Muscle of leg (tissue), 11 donors: Measurements from ENCODE around the gene DNMT1. TPM values are rescaled to one million over a fixed set of nuclear protein-coding genes. Genes with fewer than 3 reads are reported as not detected.

Experiments
- DNase-seq: peaks from one replicate; pipeline ENCODE4 v3.0.0; 2013
- H3K27ac ChIP-seq: one replicate; pipeline ENCODE4 v1.5.1; 2013; ENCODE audit warnings: mild to moderate bottlenecking, low read length, control low read depth
- H3K27me3 ChIP-seq: one replicate; pipeline ENCODE4 v1.6.1; 2013; ENCODE audit warnings: low read length; ENCODE audit not compliant: control insufficient read depth, insufficient read depth
- H3K36me3 ChIP-seq: one replicate; pipeline ENCODE4 v1.6.1; 2013; ENCODE audit warnings: low read length; ENCODE audit not compliant: control insufficient read depth, insufficient read depth
- H3K4me1 ChIP-seq: one replicate; pipeline ENCODE4 v1.6.1; 2013; ENCODE audit warnings: low read length; ENCODE audit not compliant: control insufficient read depth, insufficient read depth
- H3K4me3 ChIP-seq: one replicate; pipeline ENCODE4 v1.5.1; 2013; ENCODE audit warnings: low read length, control low read depth
- H3K9me3 ChIP-seq: replicated peaks from 2 replicates; pipeline ENCODE4 v1.6.1; 2013; ENCODE audit warnings: low read depth, low read length; ENCODE audit not compliant: control insufficient read depth
- WGBS: methylation state at CpG from one replicate; pipeline ENCODE4 v1.1.5; 2013; ENCODE audit warnings: missing lambda C conversion rate; ENCODE audit not compliant: insufficient coverage; 5-methylcytosine and 5-hydroxymethylcytosine counted together
- polyA plus RNA-seq, 8 donors: library from polyadenylated mRNA; unstranded; fragments of 120-200 nt; gene quantifications; one replicate each; pipeline versions ENCODE4 v1.2.1 to v1.2.3, GENCODE V29; 2013; ENCODE audit warnings: inconsistent platforms in 1 of 8, low replicate concordance in 1 of 8; ENCODE audit not compliant: insufficient read length in 8 of 8, insufficient read depth in 1 of 8
- total RNA-seq: library from RNA; stranded (reverse); fragments of 120-200 nt; gene quantifications from one replicate; pipeline ENCODE4 v1.2.4, GENCODE V29; 2013

The DNMT1 gene
- total and polyA plus RNA-seq, 9 donors = 28.3 to 83.7 (median 70.6) TPM

DNA sequence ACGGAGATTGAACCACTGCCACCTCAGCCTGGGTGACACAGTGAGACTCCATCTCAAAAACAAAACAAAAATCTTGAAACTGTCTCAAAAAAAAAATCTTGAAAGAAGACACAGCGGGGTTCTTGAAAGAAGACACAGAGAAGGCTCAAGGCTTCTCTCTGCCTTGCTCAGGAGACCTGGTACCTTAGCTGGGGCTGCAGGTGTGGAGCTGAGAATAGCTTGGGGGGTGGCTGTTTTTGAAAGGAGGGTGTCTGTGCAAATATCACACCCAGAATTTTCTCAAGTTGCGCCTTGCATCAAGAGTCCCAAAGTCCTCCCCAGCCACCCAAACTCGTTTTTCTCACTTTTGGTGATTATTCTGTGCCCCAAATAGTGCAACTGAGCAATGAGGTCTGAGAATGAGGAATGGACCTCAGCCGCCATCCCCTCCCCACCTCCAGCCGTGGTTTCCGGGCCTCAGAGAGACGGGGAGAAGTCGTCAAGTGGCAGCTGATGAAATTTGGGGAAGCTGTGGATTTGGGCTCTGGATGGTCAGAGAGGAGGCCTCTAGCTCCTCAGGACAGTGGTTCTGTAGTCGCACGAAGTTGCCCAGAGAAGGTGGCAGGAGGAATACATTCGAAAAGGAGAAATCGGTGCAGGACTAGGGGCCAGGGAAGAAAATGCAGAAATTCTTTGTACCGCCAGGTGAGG lies 27.6 kb upstream of the DNMT1 start:
- DNase-seq = no peak
- Histone ChIP-seq H3K36me3 (peaks cover 19% of the 10 kb centered on the region), H3K27ac (no peak overlapping the region), H3K27me3 (no peaks in the 10 kb centered on the region), H3K4me3 (no peak overlapping the region), H3K9me3 (no peaks in the 10 kb centered on the region), H3K4me1 (peaks cover 16% of the 10 kb centered on the region)
- WGBS = 82% methylated on average over 7 of the region's 14 CpGs

DNA sequence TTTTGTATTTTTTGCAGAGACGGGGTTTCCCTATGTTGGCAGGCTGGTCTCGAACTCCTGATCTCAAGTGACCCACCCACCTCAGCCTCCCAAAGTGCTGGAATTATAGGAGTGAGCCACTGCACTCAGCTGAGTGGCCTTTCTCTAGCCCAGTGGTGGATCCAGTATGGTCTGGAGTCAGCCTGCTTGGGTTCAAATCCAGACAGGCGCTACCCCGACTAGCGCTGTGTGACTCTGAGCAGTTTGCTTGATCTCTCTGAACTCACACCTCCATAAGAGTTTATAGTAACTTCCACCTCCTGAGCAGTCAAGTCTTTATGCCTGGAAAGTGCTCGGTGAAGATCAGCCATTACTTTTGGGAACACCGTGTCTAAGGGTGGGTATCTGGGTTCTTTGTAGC lies 25.9 kb upstream of the DNMT1 start:
- no peak overlapping the region for H3K27ac ChIP-seq
- peaks cover 19% of the 10 kb centered on the region for H3K36me3 ChIP-seq
- no peak overlapping the region for H3K4me3 ChIP-seq
- peaks cover under 1% of the 10 kb centered on the region for H3K4me1 ChIP-seq
- H3K9me3 ChIP-seq = no peaks in the 10 kb centered on the region
- WGBS = no CpG with 5 or more reads among the region's 7 CpGs
- DNase-seq = no peak
- no peaks in the 10 kb centered on the region for H3K27me3 ChIP-seq

DNA sequence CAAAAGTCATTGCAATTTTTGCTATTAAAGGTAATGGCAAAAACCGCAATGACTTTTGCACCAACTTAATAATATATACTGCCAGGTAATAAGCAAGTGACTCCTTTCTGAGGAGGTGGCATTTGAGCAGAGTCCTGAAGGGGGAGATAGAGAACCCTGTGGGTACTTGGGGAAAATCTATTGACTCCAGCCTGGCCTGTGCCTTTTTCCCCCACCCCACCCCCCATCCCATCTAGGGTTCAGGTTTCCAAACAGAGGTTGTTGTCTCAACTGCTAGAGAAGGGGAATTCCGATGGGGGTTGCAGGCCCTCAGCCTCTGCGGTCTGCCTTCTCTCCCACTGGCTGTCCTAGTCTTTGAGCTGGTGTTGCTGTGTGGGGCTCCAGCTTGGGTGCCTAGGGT lies 24.9 kb upstream of the DNMT1 start:
- Histone ChIP-seq H3K4me3 (no peak overlapping the region), H3K27ac (no peak overlapping the region), H3K27me3 (no peaks in the 10 kb centered on the region), H3K4me1 (no peaks in the 10 kb centered on the region), H3K36me3 (peaks cover 15% of the 10 kb centered on the region), H3K9me3 (no peaks in the 10 kb centered on the region)
- no CpG with 5 or more reads among the region's 3 CpGs for WGBS
- no peak for DNase-seq

DNA sequence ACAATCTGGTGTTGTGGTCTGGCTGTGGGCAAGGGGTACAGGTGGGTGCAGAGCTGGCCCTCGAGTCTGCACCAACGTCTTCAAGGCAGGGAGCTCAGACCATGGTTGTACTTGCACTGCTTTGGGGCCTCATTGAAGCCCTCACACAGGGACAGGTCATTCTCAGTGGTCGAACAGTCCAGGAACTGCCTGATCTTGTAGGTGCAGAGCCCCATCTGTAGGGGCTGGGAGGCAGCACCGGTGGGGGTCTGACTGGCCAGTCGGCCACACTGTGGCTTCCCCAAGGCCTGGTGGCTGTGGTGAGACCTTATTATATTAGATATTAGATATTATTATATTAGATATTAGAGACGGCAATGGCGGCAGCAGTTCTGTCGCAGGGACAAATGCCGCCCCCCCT lies 22.3 kb upstream of the DNMT1 start:
- 84% methylated on average over 6 of the region's 9 CpGs for WGBS
- H3K9me3 ChIP-seq = no peaks in the 10 kb centered on the region
- no peak overlapping the region for H3K27ac ChIP-seq
- no peak overlapping the region for H3K4me3 ChIP-seq
- H3K36me3 ChIP-seq = peaks cover under 1% of the 10 kb centered on the region
- no peaks in the 10 kb centered on the region for H3K27me3 ChIP-seq
- no peaks in the 10 kb centered on the region for H3K4me1 ChIP-seq
- no peak for DNase-seq

DNA sequence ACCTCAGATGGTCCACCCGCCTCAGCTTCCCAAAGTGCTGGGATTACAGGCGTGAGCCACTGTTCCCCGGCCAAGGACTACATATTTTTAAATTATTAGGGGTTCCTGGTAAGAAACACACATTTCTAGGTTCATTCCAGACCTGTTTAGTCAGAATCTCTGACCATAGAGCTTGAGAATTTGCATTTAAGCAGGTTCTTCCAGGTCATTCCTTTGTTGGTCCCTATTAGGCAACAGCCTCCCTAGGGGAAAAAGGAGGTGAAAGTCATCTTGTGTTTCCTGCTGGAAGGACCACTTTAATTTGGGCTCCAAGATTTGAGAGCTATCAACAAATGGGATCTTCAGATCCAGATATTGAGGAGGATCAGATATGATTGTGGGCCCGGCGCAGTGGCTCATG lies 20.0 kb upstream of the DNMT1 start:
- Histone ChIP-seq H3K27me3 (no peaks in the 10 kb centered on the region), H3K4me3 (no peak overlapping the region), H3K4me1 (no peaks in the 10 kb centered on the region), H3K27ac (no peak overlapping the region), H3K9me3 (no peaks in the 10 kb centered on the region), H3K36me3 (no peaks in the 10 kb centered on the region)
- DNase-seq = no peak
- 100% methylated on average over 2 of the region's 5 CpGs for WGBS

DNA sequence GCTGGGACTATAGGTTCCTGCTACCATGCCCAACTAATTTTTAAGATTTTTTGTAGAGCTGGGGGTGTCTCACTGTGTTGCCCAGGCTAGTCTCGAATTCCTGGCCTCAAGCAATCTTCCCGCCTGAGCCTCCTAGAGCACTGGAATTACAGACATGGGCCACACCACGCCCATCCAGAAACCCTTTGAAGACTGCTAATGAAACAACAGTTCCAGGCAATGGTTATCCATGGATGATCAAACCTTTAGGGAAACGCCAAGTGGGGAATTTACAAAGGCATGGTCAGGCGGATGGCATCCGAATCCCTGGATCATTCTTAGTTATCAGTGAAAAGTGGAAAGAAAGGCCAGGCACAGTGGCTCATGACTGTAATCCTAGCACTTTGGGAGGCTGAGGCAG lies 16.9 kb upstream of the DNMT1 start:
- Histone ChIP-seq H3K36me3 (no peaks in the 10 kb centered on the region), H3K27ac (no peak overlapping the region)
- WGBS = 86% methylated on average over 6 of the region's 6 CpGs

DNA sequence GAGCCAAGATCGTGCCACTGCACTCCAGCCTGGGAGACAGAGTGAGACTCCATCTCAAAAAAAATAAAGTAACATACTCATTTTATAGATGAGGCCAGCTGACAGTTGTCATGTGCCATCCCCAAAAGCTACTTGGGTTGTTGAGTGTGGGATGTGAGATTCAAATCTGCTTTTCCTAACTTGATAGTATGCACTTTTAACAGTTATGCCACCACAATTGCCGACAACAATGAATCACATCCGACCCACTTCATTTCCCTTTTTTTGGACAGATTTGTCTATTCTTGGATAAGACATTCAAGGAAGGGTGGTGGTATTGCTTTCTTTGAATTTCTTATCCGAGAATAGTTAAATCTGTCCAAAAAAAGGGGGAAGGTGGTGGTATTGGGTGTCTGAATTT lies 16.3 kb upstream of the DNMT1 start:
- no peak overlapping the region for H3K27ac ChIP-seq
- H3K4me3 ChIP-seq = no peak overlapping the region
- H3K36me3 ChIP-seq = no peaks in the 10 kb centered on the region
- H3K9me3 ChIP-seq = peaks cover 2% of the 10 kb centered on the region
- no peaks in the 10 kb centered on the region for H3K27me3 ChIP-seq
- DNase-seq = no peak
- H3K4me1 ChIP-seq = no peaks in the 10 kb centered on the region
- WGBS = 80% methylated on average over 1 of the region's 4 CpGs

More for the DNA sequence above, 16.9 kb upstream of the DNMT1 start:
- no peaks in the 10 kb centered on the region for H3K27me3 ChIP-seq
- no peak overlapping the region for H3K4me3 ChIP-seq
- DNase-seq = no peak
- H3K4me1 ChIP-seq = no peaks in the 10 kb centered on the region
- H3K9me3 ChIP-seq = peaks cover 2% of the 10 kb centered on the region

DNA sequence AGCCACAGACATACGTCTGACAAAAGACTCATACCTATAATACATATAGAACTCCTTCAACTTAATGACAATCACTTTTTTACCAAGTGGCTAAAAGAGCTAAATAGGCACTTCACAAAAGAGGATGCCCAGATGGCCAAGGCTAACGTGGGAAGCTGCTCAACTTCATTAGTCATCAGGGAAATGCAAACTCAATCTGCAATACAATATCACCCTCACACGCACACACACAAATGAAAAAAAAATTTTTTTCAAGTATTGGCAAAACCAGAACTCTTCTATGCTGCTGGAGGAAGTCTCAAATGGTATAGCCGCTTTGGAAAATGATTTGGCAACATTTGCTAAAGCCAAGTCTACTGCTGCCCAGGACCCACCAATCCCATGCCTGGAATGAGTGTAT lies 14.6 kb upstream of the DNMT1 start:
- WGBS = 80% methylated on average over 1 of the region's 4 CpGs
- H3K4me3 ChIP-seq = no peak overlapping the region
- H3K27me3 ChIP-seq = no peaks in the 10 kb centered on the region
- H3K9me3 ChIP-seq = peaks cover 2% of the 10 kb centered on the region
- H3K36me3 ChIP-seq = no peaks in the 10 kb centered on the region
- no peak for DNase-seq
- H3K27ac ChIP-seq = no peak overlapping the region
- no peaks in the 10 kb centered on the region for H3K4me1 ChIP-seq

DNA sequence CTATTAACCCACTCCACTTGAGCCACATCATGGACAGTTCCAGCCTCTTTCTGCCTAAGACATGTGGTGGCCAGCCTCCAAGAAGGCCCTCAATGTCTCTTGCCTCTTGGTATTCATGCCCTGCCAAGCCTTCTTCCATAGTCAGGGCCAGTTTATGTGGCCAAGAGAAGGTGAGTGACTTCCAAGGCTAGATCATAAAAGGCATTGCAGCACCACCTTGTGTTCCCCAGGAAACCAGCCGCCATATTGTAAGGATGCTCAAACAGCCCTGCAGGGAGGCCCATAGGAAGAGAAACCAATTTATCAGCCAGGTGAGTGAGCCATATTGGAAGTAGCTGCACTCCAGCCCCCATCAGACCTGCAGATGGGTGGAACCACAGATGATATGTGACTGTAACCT lies 12.3 kb upstream of the DNMT1 start:
- peaks cover 2% of the 10 kb centered on the region for H3K9me3 ChIP-seq
- H3K4me3 ChIP-seq = no peak overlapping the region
- no peaks in the 10 kb centered on the region for H3K27me3 ChIP-seq
- no peaks in the 10 kb centered on the region for H3K36me3 ChIP-seq
- DNase-seq = no peak
- no peak overlapping the region for H3K27ac ChIP-seq
- no peaks in the 10 kb centered on the region for H3K4me1 ChIP-seq
- 91% methylated on average over 1 of the region's 1 CpG for WGBS

DNA sequence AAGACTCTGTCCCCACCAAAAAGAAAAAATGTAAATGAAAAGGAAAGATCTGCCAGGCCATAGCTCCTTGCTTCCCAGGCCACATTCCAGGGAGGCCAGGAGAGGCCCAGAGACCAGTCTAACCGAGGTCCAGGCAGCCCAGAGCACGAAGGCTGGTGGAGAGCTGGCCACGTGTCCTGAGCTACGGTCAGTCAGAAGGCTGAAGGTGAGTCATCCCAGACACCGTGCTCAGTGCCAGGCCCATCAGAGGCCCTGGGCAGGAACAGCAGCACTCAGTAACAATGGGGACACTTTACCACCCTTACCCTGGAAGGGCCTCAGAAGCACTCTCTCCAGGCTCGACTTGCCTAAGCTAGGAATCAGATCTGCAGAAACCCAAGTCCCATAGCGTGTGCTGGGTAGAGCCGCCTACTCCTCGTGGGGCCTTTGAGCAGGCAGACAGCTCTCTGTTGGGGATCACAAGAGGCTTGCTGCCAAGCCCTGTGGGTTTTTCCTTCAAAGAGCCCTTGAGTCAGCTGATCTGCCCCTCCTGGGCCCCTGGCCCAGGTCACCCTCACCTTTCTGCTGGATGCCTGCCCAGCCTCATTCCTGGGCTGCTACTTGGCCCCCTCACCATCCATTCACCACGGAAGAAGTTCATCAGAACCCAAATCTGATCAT lies 11.6 kb upstream of the DNMT1 start:
- WGBS = 74% methylated on average over 10 of the region's 10 CpGs
- no peaks in the 10 kb centered on the region for H3K36me3 ChIP-seq
- no peak overlapping the region for H3K4me3 ChIP-seq
- H3K27ac ChIP-seq = no peak overlapping the region
- no peaks in the 10 kb centered on the region for H3K4me1 ChIP-seq
- peaks cover 2% of the 10 kb centered on the region for H3K9me3 ChIP-seq
- no peaks in the 10 kb centered on the region for H3K27me3 ChIP-seq
- DNase-seq = no peak
